CD4-positive, alpha-beta T cell treated with Interleukin-6 for 4 hours (primary cell): ENCODE data around the gene ADAD2.
"Not testable (repeated sequence)": the region's sequence is repeated elsewhere in the genome, so short reads cannot be mapped to it uniquely, and the experiment has no call there.

ENCODE experiments used
- DNase-seq: peaks from one replicate; pipeline ENCODE4 v3.0.0-alpha.2; 2020; ENCODE audit warnings: mixed read lengths

The ADAD2 gene

GRCh38 chr16:84196727-84197394, 5.9 kb downstream of the ADAD2 start:
- DNase-seq = no peak

GRCh38 chr16:84197466-84198128, 6.6 kb downstream of the ADAD2 start:
- DNase-seq = no peak

- DNase-seq = no peak
Observed at GRCh38 chr16:84198401-84198800, 7.4 kb downstream of the ADAD2 start.

- DNase-seq = no peak
Observed at GRCh38 chr16:84199097-84199496, 8.1 kb downstream of the ADAD2 start.

- no peak for DNase-seq
Observed at GRCh38 chr16:84199861-84200260, 8.9 kb downstream of the ADAD2 start.

GRCh38 chr16:84204551-84204950, 13.6 kb downstream of the ADAD2 start:
- DNase-seq = not testable (repeated sequence)

GRCh38 chr16:84205123-84205522, 14.2 kb downstream of the ADAD2 start:
- not testable (repeated sequence) for DNase-seq

- DNase-seq = no peak
Observed at GRCh38 chr16:84205976-84206691, 15.2 kb downstream of the ADAD2 start.

GRCh38 chr16:84207251-84207650, 16.3 kb downstream of the ADAD2 start:
- DNase-seq = no peak

- no peak for DNase-seq
Observed at GRCh38 chr16:84207879-84208278, 16.9 kb downstream of the ADAD2 start.

GRCh38 chr16:84209989-84210388, 19.0 kb downstream of the ADAD2 start:
- no peak for DNase-seq

- no peak for DNase-seq
Observed at GRCh38 chr16:84212154-84212553, 21.2 kb downstream of the ADAD2 start.

- no peak for DNase-seq
Observed at GRCh38 chr16:84212631-84213030, 21.7 kb downstream of the ADAD2 start.

GRCh38 chr16:84214451-84215066, 23.6 kb downstream of the ADAD2 start:
- no peak for DNase-seq

GRCh38 chr16:84215531-84215930, 24.6 kb downstream of the ADAD2 start:
- DNase-seq = no peak

GRCh38 chr16:84216144-84216543, 25.2 kb downstream of the ADAD2 start:
- DNase-seq = not testable (repeated sequence)

GRCh38 chr16:84218176-84218823, 27.3 kb downstream of the ADAD2 start:
- DNase-seq = no peak

GRCh38 chr16:84218956-84219355, 28.0 kb downstream of the ADAD2 start:
- no peak for DNase-seq

GRCh38 chr16:84220851-84221250, 29.9 kb downstream of the ADAD2 start:
- no peak for DNase-seq

- DNase-seq = no peak
Observed at GRCh38 chr16:84223456-84223855, 32.5 kb downstream of the ADAD2 start.

GRCh38 chr16:84224554-84224953, 33.6 kb downstream of the ADAD2 start:
- DNase-seq = no peak

- no peak for DNase-seq
Observed at GRCh38 chr16:84225126-84225525, 34.2 kb downstream of the ADAD2 start.

- no peak for DNase-seq
Observed at GRCh38 chr16:84225571-84225970, 34.6 kb downstream of the ADAD2 start.
